ENCODE measurements around the gene HOXD8. TPM values are rescaled to one million over a fixed set of nuclear protein-coding genes. Genes with fewer than 3 reads are reported as not detected.

HOXD8 gene
- total and polyA plus RNA-seq, 9 of the 15 experiments (the other 6 are each of a cell fraction or from before 2014, with no cell fraction given) = 0.04 to 0.15 TPM; not detected in 7

GRCh38 chr2:176154576-176155252, 25.2 kb downstream of the HOXD8 start (continued):
- no peak for TF ChIP-seq RAD21 (CRISPR knock-in tag; conservative IDR thresholded peaks at IDR 0.05 in 1 of 2, IDR thresholded peaks at IDR 0.05 in 1 of 2)
- TF ChIP-seq GTF3C2 (IDR thresholded peaks at IDR 0.05; ENCODE audit: borderline replicate concordance, extremely low read depth, insufficient read length) = no peak
- no peak for TF ChIP-seq MYNN (IDR thresholded peaks at IDR 0.05)
- TF ChIP-seq MYNN (CRISPR knock-in tag; IDR thresholded peaks at IDR 0.05) = no peak
- no peak for TF ChIP-seq ZBTB5 (IDR thresholded peaks at IDR 0.05)
- TF ChIP-seq XRCC4 (IDR thresholded peaks at IDR 0.05; ENCODE audit: extremely low read depth, insufficient read depth, insufficient read length) = no peak
- TF ChIP-seq RFX7 (CRISPR knock-in tag; IDR thresholded peaks at IDR 0.05) = no peak
- TF ChIP-seq RUNX1 (IDR thresholded peaks at IDR 0.05; ENCODE audit: low read depth) = no peak
- TF ChIP-seq ETV5 (CRISPR knock-in tag; IDR thresholded peaks at IDR 0.05; ENCODE audit: low read depth) = no peak
- no peak for TF ChIP-seq PHF21A (IDR thresholded peaks at IDR 0.05; ENCODE audit: borderline replicate concordance, low read depth)
- TF ChIP-seq COPS2 (conservative IDR thresholded peaks at IDR 0.05) = no peak

Data from K562 (cell line).